Fibroblast of skin of scalp (primary cell): Measurements from ENCODE around the gene PLA2G2F.

Experiments used
- DNase-seq: peaks from one replicate; pipeline ENCODE4 v3.0.0-alpha.2; 2013

PLA2G2F gene

DNA sequence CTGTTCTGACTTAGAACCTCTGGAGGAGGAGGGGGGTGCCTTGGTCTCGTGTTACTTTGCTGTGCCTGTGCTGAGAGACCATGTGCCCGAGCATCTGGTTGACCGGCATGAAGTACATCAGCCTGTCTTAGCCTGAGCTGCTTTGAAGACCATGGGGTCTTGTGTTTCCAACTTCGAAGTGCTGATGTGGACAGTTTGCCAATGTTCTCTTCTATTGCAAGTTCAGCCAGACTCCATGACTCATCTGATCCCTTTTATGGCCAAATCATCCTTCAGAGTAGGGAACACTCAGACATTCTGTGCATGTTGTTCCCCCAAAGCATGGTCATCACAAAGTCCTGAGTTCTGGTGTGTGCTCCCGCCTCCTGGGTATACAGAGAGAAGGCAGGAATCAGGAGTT lies 53.2 kb downstream of the PLA2G2F start:
- DNase-seq = no peak

DNA sequence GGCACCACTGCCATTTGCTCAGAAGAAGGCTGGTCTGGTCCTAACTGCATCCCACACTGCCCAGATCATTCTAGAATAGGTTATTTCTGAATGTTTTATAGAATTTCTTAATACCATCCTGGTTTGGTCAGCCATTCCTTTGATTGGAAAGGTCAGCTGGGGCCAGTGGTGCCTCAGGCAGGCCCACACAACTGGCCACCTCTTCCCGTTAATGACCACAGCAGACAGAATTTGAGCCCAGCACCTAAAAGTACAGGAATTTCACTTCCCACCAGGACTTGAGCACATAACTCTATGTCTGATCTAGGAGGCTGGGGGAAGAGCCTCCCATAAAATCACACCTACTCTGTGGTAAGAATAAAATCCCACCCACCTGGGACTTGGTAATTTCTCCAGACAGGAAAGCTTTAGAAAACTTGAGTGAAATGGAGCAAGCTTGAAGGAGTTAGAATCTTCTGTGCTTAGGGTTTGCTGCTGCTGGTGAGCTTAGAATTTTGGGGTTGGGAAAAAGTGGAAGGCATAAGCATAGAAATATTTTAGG lies 53.8 kb downstream of the PLA2G2F start:
- DNase-seq = no peak

DNA sequence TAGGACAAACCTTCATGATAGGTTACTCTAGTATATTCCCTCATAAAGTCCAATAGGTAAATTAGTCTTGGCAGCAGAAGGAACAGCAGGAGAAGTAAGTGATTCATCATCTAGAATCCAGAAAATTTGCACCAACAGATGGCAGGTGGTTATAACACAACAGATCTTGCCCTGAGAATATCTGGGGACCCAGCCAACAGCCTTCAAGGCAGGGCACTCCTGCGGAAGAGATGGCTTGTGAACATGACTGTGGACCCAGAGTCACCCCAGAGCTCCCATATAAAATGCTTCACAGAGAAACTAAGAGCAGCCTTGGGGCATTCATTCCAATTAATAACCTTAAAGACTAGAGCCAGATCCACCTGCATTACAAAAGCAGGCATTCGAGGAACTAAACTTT lies 55.1 kb downstream of the PLA2G2F start:
- no peak for DNase-seq

GRCh38 chr1:20194757-20195461 lies 55.8 kb downstream of the PLA2G2F start:
- peak; percentile 46 for DNase-seq

DNA sequence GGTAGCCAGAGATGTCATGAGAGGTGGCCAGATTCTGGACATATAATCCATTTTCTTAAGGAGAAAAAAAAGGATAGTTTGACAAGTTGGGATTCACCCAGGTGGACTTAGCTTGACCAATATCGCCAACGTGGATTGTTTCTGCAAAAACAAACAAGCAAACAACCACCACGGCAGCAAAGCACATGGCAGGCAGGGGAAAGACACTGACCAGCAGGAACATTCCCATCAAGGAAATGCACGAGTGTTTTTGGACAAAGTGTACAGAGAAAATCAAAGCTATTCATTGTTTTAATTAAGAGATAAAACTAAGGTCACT lies 56.3 kb downstream of the PLA2G2F start:
- DNase-seq = no peak

DNA sequence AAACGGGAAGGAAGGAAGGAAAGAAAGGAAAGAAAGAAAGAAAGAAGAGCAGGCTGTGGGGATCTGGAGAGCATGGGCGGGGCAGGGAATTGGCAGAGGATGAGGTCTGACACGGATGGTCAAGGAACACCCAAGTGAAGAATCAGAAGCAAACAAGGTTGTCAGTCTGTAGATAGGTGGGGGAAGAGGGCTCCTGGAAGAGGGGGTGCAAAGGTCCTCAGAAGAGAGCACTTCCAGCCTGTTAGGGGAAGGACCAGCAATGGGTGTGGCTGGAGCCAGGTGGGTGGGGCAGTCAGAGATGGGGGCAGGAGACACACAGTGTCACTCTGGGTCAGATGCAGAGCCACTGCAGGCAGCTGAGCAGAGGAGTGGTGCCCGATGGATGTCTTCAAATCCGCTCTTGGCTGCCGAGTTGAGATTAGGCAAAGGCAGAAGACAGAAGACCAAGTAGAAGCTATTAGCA lies 58.2 kb downstream of the PLA2G2F start:
- no peak for DNase-seq

DNA sequence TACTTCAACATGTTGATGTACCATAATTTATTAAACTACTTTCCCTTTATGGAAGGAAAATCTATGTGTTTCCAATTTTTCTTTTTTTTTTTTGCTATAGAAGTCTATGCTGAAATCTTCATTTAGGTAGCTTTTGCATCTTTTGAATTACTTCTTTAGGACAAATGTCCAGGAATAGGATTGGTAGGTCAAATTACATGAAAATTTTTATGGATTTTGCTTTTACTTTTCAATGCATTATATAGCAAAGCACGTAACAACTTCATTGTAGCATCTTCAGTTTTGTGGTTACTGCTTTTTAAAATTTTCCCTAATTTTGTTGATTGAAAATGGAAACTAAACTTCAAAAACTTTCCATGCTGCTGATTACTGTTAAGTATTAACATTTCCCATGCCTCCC lies 59.2 kb downstream of the PLA2G2F start:
- DNase-seq = no peak

- DNase-seq = no peak
Observed at GRCh38 chr1:20198918-20199317, 59.8 kb downstream of the PLA2G2F start.

- DNase-seq = no peak
Observed at GRCh38 chr1:20199403-20199802, 60.3 kb downstream of the PLA2G2F start.

DNA sequence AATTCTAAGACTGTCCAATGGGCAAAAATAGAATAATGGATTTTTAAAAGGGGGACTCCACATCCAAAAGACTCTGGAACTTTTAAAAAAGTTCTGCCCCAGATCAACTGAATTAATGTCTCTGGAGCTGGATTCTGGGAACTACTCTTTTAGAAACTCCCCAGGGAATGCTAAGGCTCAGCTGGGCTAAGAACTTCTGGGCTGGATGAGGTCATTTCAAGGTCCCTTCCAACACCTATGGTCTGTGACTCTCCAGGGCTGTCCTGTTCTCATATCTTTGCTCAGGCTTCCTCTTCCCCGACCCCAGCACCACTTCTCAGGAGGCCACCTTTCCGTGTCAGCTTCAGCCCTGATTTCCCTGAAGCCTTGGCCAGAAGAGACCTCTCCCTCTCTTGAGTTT lies 60.7 kb downstream of the PLA2G2F start:
- no peak for DNase-seq
